ENCODE results near the gene HOXB7.

The HOXB7 gene

DNA sequence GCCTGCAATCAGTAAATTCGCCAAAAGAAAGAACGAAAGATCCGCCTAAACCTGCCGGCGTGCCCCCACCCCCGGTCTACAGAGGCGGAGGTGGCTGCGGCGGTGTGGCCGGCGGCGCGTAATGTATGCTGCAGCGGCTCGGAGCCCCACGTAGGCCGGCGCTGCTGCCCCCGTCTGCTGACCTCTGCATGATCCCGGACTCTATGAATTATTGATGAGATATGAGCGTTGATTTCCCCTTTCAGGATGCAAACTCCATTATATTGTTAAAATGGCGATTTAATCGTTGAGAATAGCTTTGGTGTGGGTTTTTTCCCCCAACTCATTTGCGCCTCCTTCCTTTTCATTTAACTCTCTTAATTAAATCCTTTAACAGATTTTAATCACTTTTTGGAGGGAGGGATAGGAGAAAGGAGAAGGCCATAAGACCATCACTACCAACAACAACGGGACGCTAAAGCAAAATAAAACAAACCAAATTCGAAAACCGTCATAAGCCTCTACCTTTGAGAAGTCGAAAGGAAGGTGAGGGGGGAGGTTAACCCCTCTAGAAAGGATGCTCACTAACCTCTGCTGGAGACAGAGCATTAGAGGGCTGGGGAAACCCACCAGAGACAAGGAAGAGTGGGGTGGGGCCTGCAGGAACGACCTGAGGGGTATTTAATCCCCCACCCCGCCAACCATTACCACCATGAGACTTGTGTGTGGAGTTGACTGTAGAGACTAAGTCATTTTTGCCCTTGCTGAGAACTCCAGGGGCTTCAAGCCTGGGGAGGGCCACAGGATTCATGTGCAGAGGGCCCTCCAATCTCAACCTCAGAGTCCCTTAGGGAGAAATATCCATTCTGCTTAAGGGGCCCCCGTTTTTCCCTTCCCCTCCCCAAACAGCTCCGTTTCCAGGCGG is 24.2 kb downstream of the HOXB7 start:
- H3K27me3 ChIP-seq (ENCODE audit: low read depth, low read length), result peaks cover 39% of the 10 kb centered on the region

DNA sequence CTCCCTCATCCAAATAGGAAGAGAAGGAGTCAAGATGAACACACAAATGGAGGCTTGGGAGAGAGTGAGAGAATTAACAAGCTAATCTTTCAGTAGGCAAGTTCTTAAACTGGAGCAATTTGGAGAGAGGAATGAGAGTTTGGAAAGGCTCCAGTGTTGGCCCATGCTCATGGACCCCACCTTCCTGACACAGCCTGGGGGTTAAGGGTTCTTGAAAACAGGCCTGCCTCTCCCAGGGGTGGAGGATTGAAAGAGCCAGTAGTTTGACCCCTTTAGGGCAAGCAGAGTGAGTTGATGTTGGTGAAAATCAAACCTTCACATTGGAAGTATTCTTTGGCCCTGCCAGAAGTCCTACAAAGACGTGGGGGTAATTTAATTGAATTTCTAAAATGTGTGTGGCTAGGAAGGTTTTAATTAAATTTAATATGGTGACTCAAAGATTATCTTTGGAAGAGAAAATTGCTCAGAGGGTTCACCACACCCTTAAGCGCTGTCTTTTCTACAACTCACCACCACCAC is 26.5 kb downstream of the HOXB7 start:
- peak overlapping the region; percentile 95 for H3K4me3 ChIP-seq (ENCODE audit: low read length)
- peaks cover 53% of the 10 kb centered on the region for H3K4me1 ChIP-seq (ENCODE audit: low read length)
- H3K36me3 ChIP-seq (replicated peaks; ENCODE audit: low read depth, low read length), result no peaks in the 10 kb centered on the region
- H3K9me3 ChIP-seq (ENCODE audit: insufficient read depth, low read length), result no peaks in the 10 kb centered on the region
- H3K9ac ChIP-seq (ENCODE audit: low read length), result peak overlapping the region; percentile 93
- H3K27me3 ChIP-seq (ENCODE audit: low read depth, low read length), result peaks cover 34% of the 10 kb centered on the region
- TF ChIP-seq EZH2phosphoT487 (IDR thresholded peaks at IDR 0.05; ENCODE audit: low read depth), result no peak
- TF ChIP-seq, protein P1, sequence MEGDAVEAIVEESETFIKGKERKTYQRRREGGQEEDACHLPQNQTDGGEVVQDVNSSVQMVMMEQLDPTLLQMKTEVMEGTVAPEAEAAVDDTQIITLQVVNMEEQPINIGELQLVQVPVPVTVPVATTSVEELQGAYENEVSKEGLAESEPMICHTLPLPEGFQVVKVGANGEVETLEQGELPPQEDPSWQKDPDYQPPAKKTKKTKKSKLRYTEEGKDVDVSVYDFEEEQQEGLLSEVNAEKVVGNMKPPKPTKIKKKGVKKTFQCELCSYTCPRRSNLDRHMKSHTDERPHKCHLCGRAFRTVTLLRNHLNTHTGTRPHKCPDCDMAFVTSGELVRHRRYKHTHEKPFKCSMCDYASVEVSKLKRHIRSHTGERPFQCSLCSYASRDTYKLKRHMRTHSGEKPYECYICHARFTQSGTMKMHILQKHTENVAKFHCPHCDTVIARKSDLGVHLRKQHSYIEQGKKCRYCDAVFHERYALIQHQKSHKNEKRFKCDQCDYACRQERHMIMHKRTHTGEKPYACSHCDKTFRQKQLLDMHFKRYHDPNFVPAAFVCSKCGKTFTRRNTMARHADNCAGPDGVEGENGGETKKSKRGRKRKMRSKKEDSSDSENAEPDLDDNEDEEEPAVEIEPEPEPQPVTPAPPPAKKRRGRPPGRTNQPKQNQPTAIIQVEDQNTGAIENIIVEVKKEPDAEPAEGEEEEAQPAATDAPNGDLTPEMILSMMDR (IDR thresholded peaks at IDR 0.05; ENCODE audit: low read depth, low read length), result no peak
- no peak overlapping the region for H3K27ac ChIP-seq (ENCODE audit: low read length)
- H3K4me2 ChIP-seq (ENCODE audit: low read length), result peak overlapping the region; percentile 98
- H2AFZ ChIP-seq (ENCODE audit: low read depth, low read length), result no peak overlapping the region
- peaks cover 14% of the 10 kb centered on the region; the same call in 1 of the 2 replicates for H3K79me2 ChIP-seq (ENCODE audit: low read length)
- no peaks in the 10 kb centered on the region for H4K20me1 ChIP-seq (ENCODE audit: insufficient read depth, low read length)

More for the DNA sequence above, 24.2 kb downstream of the HOXB7 start:
- peaks cover 5% of the 10 kb centered on the region; the same call in 1 of the 2 replicates for H3K79me2 ChIP-seq (ENCODE audit: low read length)
- no peak overlapping the region for H3K27ac ChIP-seq (ENCODE audit: low read length)
- H3K4me3 ChIP-seq (ENCODE audit: low read length), result peak overlapping the region; percentile 95
- peak overlapping the region; percentile 44; the same call in 1 of the 2 replicates for H2AFZ ChIP-seq (ENCODE audit: low read depth, low read length)
- H3K9ac ChIP-seq (ENCODE audit: low read length), result peak overlapping the region; percentile 71
- no peaks in the 10 kb centered on the region for H3K36me3 ChIP-seq (replicated peaks; ENCODE audit: low read depth, low read length)
- peak overlapping the region; percentile 98 for H3K4me2 ChIP-seq (ENCODE audit: low read length)
- no peaks in the 10 kb centered on the region for H4K20me1 ChIP-seq (ENCODE audit: insufficient read depth, low read length)
- no peaks in the 10 kb centered on the region for H3K9me3 ChIP-seq (ENCODE audit: insufficient read depth, low read length)
- peaks cover 46% of the 10 kb centered on the region for H3K4me1 ChIP-seq (ENCODE audit: low read length)
- TF ChIP-seq, protein P1 (IDR thresholded peaks at IDR 0.05; ENCODE audit: low read depth, low read length), result no peak
- no peak for TF ChIP-seq EZH2phosphoT487 (IDR thresholded peaks at IDR 0.05; ENCODE audit: low read depth)

DNA sequence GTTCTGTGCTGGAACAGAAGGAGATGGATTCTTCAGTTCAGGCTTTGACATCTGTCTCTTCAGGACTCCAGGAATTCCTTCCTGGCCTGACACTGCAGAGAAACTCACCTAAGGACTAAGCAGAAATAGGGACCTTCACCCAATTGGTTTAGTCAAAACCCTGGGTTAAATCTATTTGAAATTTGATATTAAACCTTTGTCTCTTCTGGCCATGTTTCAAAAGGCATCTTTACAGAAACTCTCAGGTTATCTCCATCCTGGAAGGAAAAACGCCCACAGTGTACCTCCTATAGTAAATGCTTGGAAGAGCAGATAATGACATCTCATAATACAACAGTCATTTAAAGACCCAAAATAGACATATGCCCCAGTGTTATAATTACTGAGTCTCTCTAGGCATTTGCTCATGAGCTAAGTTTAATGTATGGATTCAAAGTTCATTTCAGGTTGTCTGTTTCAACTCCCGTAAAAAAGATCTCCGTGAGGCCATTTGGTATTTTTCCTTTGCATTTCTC is 27.1 kb downstream of the HOXB7 start:
- no peak overlapping the region for H3K4me3 ChIP-seq (ENCODE audit: low read length)
- no peaks in the 10 kb centered on the region for H3K36me3 ChIP-seq (replicated peaks; ENCODE audit: low read depth, low read length)
- peaks cover 29% of the 10 kb centered on the region for H3K27me3 ChIP-seq (ENCODE audit: low read depth, low read length)
- peak overlapping the region; percentile 98 for H3K4me2 ChIP-seq (ENCODE audit: low read length)
- no peaks in the 10 kb centered on the region for H3K9me3 ChIP-seq (ENCODE audit: insufficient read depth, low read length)
- H3K4me1 ChIP-seq (ENCODE audit: low read length), result peaks cover 51% of the 10 kb centered on the region
- 0 out of 2 replicates have a peak overlapping the region, but pooled peaks have one; percentile 93 for H3K9ac ChIP-seq (ENCODE audit: low read length)
- peaks cover 19% of the 10 kb centered on the region; the same call in 1 of the 2 replicates for H3K79me2 ChIP-seq (ENCODE audit: low read length)
- TF ChIP-seq EZH2phosphoT487 (IDR thresholded peaks at IDR 0.05; ENCODE audit: low read depth), result no peak
- TF ChIP-seq, protein P1 (IDR thresholded peaks at IDR 0.05; ENCODE audit: low read depth, low read length), result no peak
- no peak overlapping the region for H2AFZ ChIP-seq (ENCODE audit: low read depth, low read length)
- H4K20me1 ChIP-seq (ENCODE audit: insufficient read depth, low read length), result no peaks in the 10 kb centered on the region
- no peak overlapping the region for H3K27ac ChIP-seq (ENCODE audit: low read length)

DNA sequence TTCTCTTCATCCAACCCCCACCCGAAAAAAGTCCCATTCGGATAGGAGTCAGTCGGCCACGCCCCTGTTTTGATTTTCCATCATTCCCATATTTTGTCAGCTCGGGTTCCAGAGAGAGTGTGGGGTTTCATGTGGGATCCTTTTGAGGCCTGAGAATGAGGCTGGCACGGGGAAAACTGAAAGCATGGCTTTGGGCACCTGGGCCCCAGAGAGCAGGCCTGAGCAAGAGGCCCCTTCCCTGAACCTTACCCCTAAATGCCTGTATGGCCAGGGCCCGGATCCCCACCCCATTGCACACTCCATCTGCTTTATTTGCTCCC is 28.1 kb downstream of the HOXB7 start:
- H3K79me2 ChIP-seq (ENCODE audit: low read length), result peaks cover 23% of the 10 kb centered on the region
- H2AFZ ChIP-seq (ENCODE audit: low read depth, low read length), result no peak overlapping the region
- H3K4me3 ChIP-seq (ENCODE audit: low read length), result peak overlapping the region; percentile 90; the same call in 1 of the 2 replicates
- H3K9ac ChIP-seq (ENCODE audit: low read length), result peak overlapping the region; percentile 99; the same call in 1 of the 2 replicates
- H3K9me3 ChIP-seq (ENCODE audit: insufficient read depth, low read length), result no peaks in the 10 kb centered on the region
- peaks cover 51% of the 10 kb centered on the region for H3K4me1 ChIP-seq (ENCODE audit: low read length)
- no peak for TF ChIP-seq EZH2phosphoT487 (IDR thresholded peaks at IDR 0.05; ENCODE audit: low read depth)
- TF ChIP-seq, protein P1 (IDR thresholded peaks at IDR 0.05; ENCODE audit: low read depth, low read length), result no peak
- no peaks in the 10 kb centered on the region for H4K20me1 ChIP-seq (ENCODE audit: insufficient read depth, low read length)
- H3K27ac ChIP-seq (ENCODE audit: low read length), result no peak overlapping the region
- peak overlapping the region; percentile 98 for H3K4me2 ChIP-seq (ENCODE audit: low read length)
- H3K27me3 ChIP-seq (ENCODE audit: low read depth, low read length), result peaks cover 18% of the 10 kb centered on the region
- no peaks in the 10 kb centered on the region for H3K36me3 ChIP-seq (replicated peaks; ENCODE audit: low read depth, low read length)

All from OCI-LY3 (cell line).